Keratinocyte (primary cell): ENCODE measurements around the gene AQP5. TPM values are rescaled to one million over a fixed set of nuclear protein-coding genes. Genes with fewer than 3 reads are reported as not detected.

Source experiments
- DNase-seq: peaks from one replicate; pipeline ENCODE4 v3.0.0-alpha.2; 2011; ENCODE audit warnings: low read depth, missing footprints, low spot score
- FAIRE-seq: peaks from 2 replicates; lab custom pipeline; 2011; peaks lifted over from hg19 to GRCh38; lab: Jason Lieb, UNC
- H2AFZ ChIP-seq: 2 replicates; pipeline ENCODE4 v1.6.0; 2012; ENCODE audit warnings: low read length, control low read depth, inconsistent platforms; ENCODE audit not compliant: control insufficient read depth
- H3K27ac ChIP-seq: 2 replicates; pipeline ENCODE4 v1.5.1; 2011; ENCODE audit warnings: low read length; ENCODE audit not compliant: control insufficient read depth, insufficient read depth
- H3K27me3 ChIP-seq: 3 replicates; pipeline ENCODE4 v1.6.0; 2011; ENCODE audit warnings: low read length; ENCODE audit not compliant: control insufficient read depth, insufficient read depth; ENCODE audit errors: extremely low read depth
- H3K36me3 ChIP-seq, 2 experiments: 2 replicates in 1 of 2; 3 replicates in 1 of 2; pipeline ENCODE4 v1.5.1; 2011; ENCODE audit warnings: low read length in 2 of 2, mild to moderate bottlenecking in 1 of 2; ENCODE audit not compliant: control insufficient read depth in 2 of 2, insufficient read depth in 2 of 2; ENCODE audit errors: extremely low read depth in 1 of 2
- H3K4me1 ChIP-seq: 3 replicates; pipeline ENCODE4 v1.5.1; 2011; ENCODE audit warnings: low read length; ENCODE audit not compliant: control insufficient read depth, insufficient read depth; ENCODE audit errors: extremely low read depth
- H3K4me2 ChIP-seq: 3 replicates; pipeline ENCODE4 v1.6.0; 2011; ENCODE audit warnings: low read depth, low read length; ENCODE audit not compliant: control insufficient read depth, insufficient read depth; ENCODE audit errors: extremely low read depth
- H3K4me3 ChIP-seq, 3 experiments: fragments of 200-600 bp in 1 of 3; sonication (generic) in 1 of 3; 2 replicates in 2 of 3; 3 replicates in 1 of 3; pipeline ENCODE4 v1.5.1; 2011 to 2016; ENCODE audit warnings: low read length in 3 of 3, mild to moderate bottlenecking in 3 of 3, control low read depth in 2 of 3, inconsistent platforms in 1 of 3, low read depth in 1 of 3, mixed read lengths in 1 of 3, mixed run types in 1 of 3, moderate library complexity in 1 of 3; ENCODE audit not compliant: control insufficient read depth in 2 of 3, insufficient read depth in 2 of 3; ENCODE audit errors: extremely low read depth in 1 of 3
- H3K79me2 ChIP-seq: 2 replicates; pipeline ENCODE4 v1.6.0; 2012; ENCODE audit warnings: low read length; ENCODE audit not compliant: control insufficient read depth, insufficient read depth
- H3K9ac ChIP-seq: 3 replicates; pipeline ENCODE4 v1.6.0; 2011; ENCODE audit warnings: low read length; ENCODE audit not compliant: control insufficient read depth, insufficient read depth; ENCODE audit errors: extremely low read depth
- H3K9me1 ChIP-seq: 3 replicates; pipeline ENCODE4 v1.6.0; 2011; ENCODE audit warnings: low read length; ENCODE audit not compliant: control insufficient read depth, insufficient read depth; ENCODE audit errors: extremely low read depth
- H3K9me3 ChIP-seq: 2 replicates; pipeline ENCODE4 v1.5.1; 2012; ENCODE audit warnings: low read depth, low read length; ENCODE audit not compliant: control insufficient read depth
- H4K20me1 ChIP-seq: 3 replicates; pipeline ENCODE4 v1.6.0; 2011; ENCODE audit warnings: low read length; ENCODE audit not compliant: control insufficient read depth, insufficient read depth; ENCODE audit errors: extremely low read depth
- EZH2 ChIP-seq: IDR thresholded peaks from one replicate; pipeline ENCODE4 v1.6.1; 2012; ENCODE audit warnings: inconsistent platforms, mild to moderate bottlenecking, low read length, moderate library complexity
- dilution Hi-C: fragments of 300-500 bp; cut with MboI; formaldehyde crosslinking; loops from one replicate; pipeline ENCODE4 v1.7.0; 2020; ENCODE audit warnings: low sequenced_read_pairs; ENCODE audit not compliant: extremely low pct_ligation_motif_present
- polyA plus RNA-seq, 5 experiments: library from polyadenylated mRNA; depleted of rRNA in 3 of 5; stranded (reverse) in 3 of 5; stranded (forward) in 1 of 5; unstranded in 1 of 5; fragments of >200 nt; gene quantifications; 1 replicate in 1 of 5; 2 replicates in 3 of 5; 3 replicates in 1 of 5; pipeline versions ENCODE4 v1.2.1 to v1.2.3, GENCODE V29; 2011 to 2012; ENCODE audit warnings: missing spikeins in 2 of 5, low read depth in 1 of 5, low replicate concordance in 1 of 5
- TF ChIP-seq, protein P1 (sequence below), 3 experiments: IDR thresholded peaks in 1 of 3; conservative IDR thresholded peaks in 1 of 3; optimal IDR thresholded peaks in 1 of 3; 2 replicates in 2 of 3; 3 replicates in 1 of 3; pipeline versions ENCODE3 to v1.5.1; 2011; ENCODE audit warnings: low read length in 3 of 3, mild to moderate bottlenecking in 3 of 3, moderate library complexity in 2 of 3, control low read depth in 1 of 3, inconsistent platforms in 1 of 3; ENCODE audit not compliant: insufficient read depth in 2 of 3; ENCODE audit errors: extremely low read depth in 1 of 3

Gene AQP5
- polyA plus RNA-seq, 1 donor (not counting 4 experiments of a cell fraction or from before 2014, with no cell fraction given): not detected

DNA sequence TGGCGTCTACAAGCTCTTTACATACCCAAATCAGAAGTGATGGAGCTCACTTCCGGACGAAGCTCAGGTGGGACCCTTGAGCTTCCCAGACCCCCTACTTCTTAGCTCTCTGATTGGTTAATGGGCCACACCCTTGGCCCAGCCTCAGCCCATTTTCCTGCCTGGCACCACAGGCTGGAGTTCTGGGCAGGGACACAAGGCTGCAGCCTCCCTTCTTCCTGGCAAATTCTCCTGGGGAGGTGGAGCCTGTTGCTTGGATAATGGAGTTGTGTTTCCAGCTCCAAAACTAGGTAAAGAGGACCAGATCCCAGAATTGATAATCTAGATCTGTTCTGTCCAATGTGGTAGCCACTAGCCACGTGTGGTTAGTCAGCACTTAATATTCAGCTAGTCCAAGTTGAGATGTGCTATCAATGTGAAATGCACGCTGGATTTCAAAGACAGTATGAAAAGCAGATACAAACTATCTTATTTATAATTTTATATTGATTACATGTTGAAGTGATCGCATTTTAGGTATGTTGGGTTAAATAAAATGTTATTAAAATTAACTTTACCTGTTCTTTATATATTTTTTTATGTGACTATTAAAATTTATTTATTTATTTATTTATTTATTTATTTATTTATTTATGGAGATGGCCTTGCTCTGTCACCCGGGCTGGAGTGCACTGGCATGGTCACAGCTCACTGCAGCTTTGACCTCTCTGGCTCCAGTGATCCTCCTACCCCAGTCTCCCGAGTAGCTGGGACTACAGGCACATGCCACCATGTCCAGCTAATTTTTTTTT, 45.3 kb upstream of the AQP5 start:
- FAIRE-seq (no peak), DNase-seq (no peak)
- dilution Hi-C loops: no loop called here
- no peak overlapping the region for H3K4me3 ChIP-seq
- peaks cover 2% of the 10 kb centered on the region for H3K27me3 ChIP-seq
- no peaks in the 10 kb centered on the region for H3K36me3 ChIP-seq
- H2AFZ ChIP-seq: no peak overlapping the region
- H3K27ac ChIP-seq: no peak overlapping the region
- H3K9me1 ChIP-seq: no peaks in the 10 kb centered on the region
- no peak overlapping the region for H3K4me2 ChIP-seq
- no peak overlapping the region for H3K9ac ChIP-seq
- no peaks in the 10 kb centered on the region for H3K4me1 ChIP-seq
- no peaks in the 10 kb centered on the region for H4K20me1 ChIP-seq
- H3K79me2 ChIP-seq: no peaks in the 10 kb centered on the region
- TF ChIP-seq EZH2: no peak
- TF ChIP-seq, protein P1, sequence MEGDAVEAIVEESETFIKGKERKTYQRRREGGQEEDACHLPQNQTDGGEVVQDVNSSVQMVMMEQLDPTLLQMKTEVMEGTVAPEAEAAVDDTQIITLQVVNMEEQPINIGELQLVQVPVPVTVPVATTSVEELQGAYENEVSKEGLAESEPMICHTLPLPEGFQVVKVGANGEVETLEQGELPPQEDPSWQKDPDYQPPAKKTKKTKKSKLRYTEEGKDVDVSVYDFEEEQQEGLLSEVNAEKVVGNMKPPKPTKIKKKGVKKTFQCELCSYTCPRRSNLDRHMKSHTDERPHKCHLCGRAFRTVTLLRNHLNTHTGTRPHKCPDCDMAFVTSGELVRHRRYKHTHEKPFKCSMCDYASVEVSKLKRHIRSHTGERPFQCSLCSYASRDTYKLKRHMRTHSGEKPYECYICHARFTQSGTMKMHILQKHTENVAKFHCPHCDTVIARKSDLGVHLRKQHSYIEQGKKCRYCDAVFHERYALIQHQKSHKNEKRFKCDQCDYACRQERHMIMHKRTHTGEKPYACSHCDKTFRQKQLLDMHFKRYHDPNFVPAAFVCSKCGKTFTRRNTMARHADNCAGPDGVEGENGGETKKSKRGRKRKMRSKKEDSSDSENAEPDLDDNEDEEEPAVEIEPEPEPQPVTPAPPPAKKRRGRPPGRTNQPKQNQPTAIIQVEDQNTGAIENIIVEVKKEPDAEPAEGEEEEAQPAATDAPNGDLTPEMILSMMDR (optimal IDR thresholded peaks at IDR 0.05 in 1 of 3, IDR thresholded peaks at IDR 0.05 in 1 of 3, conservative IDR thresholded peaks at IDR 0.05 in 1 of 3; ENCODE audit: extremely low read depth in 1 of 3, insufficient read depth in 2 of 3, low read length in 3 of 3): no peak
- H3K9me3 ChIP-seq: no peaks in the 10 kb centered on the region

DNA sequence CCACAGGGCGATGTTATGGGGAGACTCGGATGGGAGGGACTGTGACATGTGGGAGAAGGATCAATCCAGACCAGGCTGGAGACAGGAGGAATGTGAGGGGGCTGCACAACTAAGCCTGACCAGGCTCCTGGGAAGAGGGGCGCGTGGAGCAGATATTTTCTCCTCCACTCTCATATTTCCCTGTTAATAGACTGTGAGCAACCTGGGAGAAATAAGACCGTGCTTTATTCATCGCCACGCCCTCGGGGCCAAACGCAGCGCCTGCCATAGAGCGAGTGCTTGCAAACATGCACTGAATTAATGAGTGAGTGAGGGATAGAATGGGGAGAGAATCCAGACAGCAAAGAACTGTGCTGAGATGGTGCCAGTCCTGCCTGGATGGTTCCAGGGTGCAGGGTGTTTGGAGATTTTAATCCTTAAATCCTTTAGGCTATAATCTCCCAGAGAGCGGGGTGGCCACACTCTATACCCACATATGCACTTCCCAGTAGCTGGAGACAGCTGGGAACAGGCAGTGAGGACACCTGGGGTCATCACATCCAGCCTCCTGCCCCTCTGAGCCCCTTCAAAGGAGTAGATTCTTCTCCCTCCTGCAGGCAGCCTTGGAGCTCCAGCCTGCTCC, 44.4 kb upstream of the AQP5 start:
- FAIRE-seq: no peak
- no peak overlapping the region for H3K4me2 ChIP-seq
- H3K4me3 ChIP-seq: no peak overlapping the region
- no peaks in the 10 kb centered on the region for H3K4me1 ChIP-seq
- no peak overlapping the region for H3K9ac ChIP-seq
- no peaks in the 10 kb centered on the region for H4K20me1 ChIP-seq
- no peaks in the 10 kb centered on the region for H3K9me3 ChIP-seq
- no peaks in the 10 kb centered on the region for H3K9me1 ChIP-seq
- TF ChIP-seq, protein P1 (optimal IDR thresholded peaks at IDR 0.05 in 1 of 3, IDR thresholded peaks at IDR 0.05 in 1 of 3, conservative IDR thresholded peaks at IDR 0.05 in 1 of 3; ENCODE audit: extremely low read depth in 1 of 3, insufficient read depth in 2 of 3, low read length in 3 of 3): no peak
- H3K79me2 ChIP-seq: no peaks in the 10 kb centered on the region
- no peak overlapping the region for H2AFZ ChIP-seq
- H3K36me3 ChIP-seq: no peaks in the 10 kb centered on the region
- no peak for DNase-seq
- peaks cover 8% of the 10 kb centered on the region for H3K27me3 ChIP-seq
- H3K27ac ChIP-seq: no peak overlapping the region
- dilution Hi-C loops: no loop called here
